IPS DF 6.9 (cell line): ENCODE results near the gene CFAP99.
A peak's percentile ranks its signal among the peaks of the same experiment; 100 is the strongest.

Experiments
- DNase-seq: peaks from one replicate; pipeline ENCODE4 v3.0.0-alpha.2; 2013; ENCODE audit warnings: low read depth, low spot score
- H3K27ac ChIP-seq: one replicate; pipeline ENCODE4 v1.5.1; 2013; ENCODE audit warnings: low read length, control low read depth
- H3K27me3 ChIP-seq: 2 replicates; pipeline ENCODE4 v1.6.1; 2013; ENCODE audit warnings: mild to moderate bottlenecking, low read length; ENCODE audit not compliant: control insufficient read depth, insufficient read depth
- H3K36me3 ChIP-seq: 2 replicates; pipeline ENCODE4 v1.6.1; 2013; ENCODE audit warnings: low read length; ENCODE audit not compliant: control insufficient read depth, insufficient read depth
- H3K4me1 ChIP-seq: 2 replicates; pipeline ENCODE4 v1.6.1; 2013; ENCODE audit warnings: low read length; ENCODE audit not compliant: control insufficient read depth, insufficient read depth
- H3K4me3 ChIP-seq: 2 replicates; pipeline ENCODE4 v1.5.1; 2013; ENCODE audit warnings: mild to moderate bottlenecking, low read length
- H3K9me3 ChIP-seq: 2 replicates; pipeline ENCODE4 v1.6.1; 2013; ENCODE audit warnings: low read length, inconsistent platforms; ENCODE audit not compliant: control insufficient read depth, insufficient read depth
- WGBS: extraction: QIAGEN DNeasy Blood & Tissue Kit; methylation state at CpG from one replicate; pipeline ENCODE4 v1.1.7; 2013; ENCODE audit warnings: mixed read lengths, missing lambda C conversion rate; ENCODE audit not compliant: insufficient read length, insufficient coverage; 5-methylcytosine and 5-hydroxymethylcytosine counted together

Gene CFAP99

GRCh38 chr4:2400841-2401609, 17.7 kb upstream of the CFAP99 start:
- WGBS, result no CpG with 5 or more reads among the region's 15 CpGs
- Histone ChIP-seq H3K27ac (no peak overlapping the region), H3K27me3 (no peaks in the 10 kb centered on the region), H3K4me3 (no peak overlapping the region), H3K4me1 (peaks cover 2% of the 10 kb centered on the region; the same call in 1 of the 2 replicates), H3K9me3 (no peaks in the 10 kb centered on the region), H3K36me3 (no peaks in the 10 kb centered on the region)
- no peak for DNase-seq

- Histone ChIP-seq H3K27ac (no peak overlapping the region), H3K4me3 (no peak overlapping the region), H3K36me3 (no peaks in the 10 kb centered on the region), H3K4me1 (peaks cover 2% of the 10 kb centered on the region; the same call in 1 of the 2 replicates), H3K9me3 (no peaks in the 10 kb centered on the region), H3K27me3 (no peaks in the 10 kb centered on the region)
- DNase-seq, result no peak
- no CpG with 5 or more reads among the region's 15 CpGs for WGBS
Observed at GRCh38 chr4:2401610-2401983, 17.2 kb upstream of the CFAP99 start.

GRCh38 chr4:2402048-2402842, 16.5 kb upstream of the CFAP99 start:
- Histone ChIP-seq H3K4me3 (peak overlapping the region; percentile 7; the same call in 1 of the 2 replicates), H3K27me3 (no peaks in the 10 kb centered on the region), H3K9me3 (no peaks in the 10 kb centered on the region), H3K36me3 (no peaks in the 10 kb centered on the region), H3K27ac (no peak overlapping the region), H3K4me1 (peaks cover 2% of the 10 kb centered on the region; the same call in 1 of the 2 replicates)
- peak; percentile 91 for DNase-seq
- no CpG with 5 or more reads among the region's 27 CpGs for WGBS

- no CpG with 5 or more reads among the region's 7 CpGs for WGBS
- Histone ChIP-seq H3K27ac (no peak overlapping the region), H3K27me3 (no peaks in the 10 kb centered on the region), H3K4me1 (peaks cover 2% of the 10 kb centered on the region; the same call in 1 of the 2 replicates), H3K4me3 (no peak overlapping the region), H3K9me3 (no peaks in the 10 kb centered on the region), H3K36me3 (no peaks in the 10 kb centered on the region)
- no peak for DNase-seq
Observed at GRCh38 chr4:2402941-2403340, 15.8 kb upstream of the CFAP99 start.

- H3K4me3 ChIP-seq, result no peak overlapping the region
Observed at GRCh38 chr4:2406406-2406805, 12.3 kb upstream of the CFAP99 start.

GRCh38 chr4:2406920-2407319, 11.8 kb upstream of the CFAP99 start:
- DNase-seq, result no peak
- peaks cover 5% of the 10 kb centered on the region; the same call in 1 of the 2 replicates for H3K4me1 ChIP-seq
- H3K27ac ChIP-seq, result no peak overlapping the region
- H3K9me3 ChIP-seq, result no peaks in the 10 kb centered on the region
- H3K4me3 ChIP-seq, result no peak overlapping the region
- no CpG with 5 or more reads among the region's 7 CpGs for WGBS
- no peaks in the 10 kb centered on the region; the same call in 1 of the 2 replicates for H3K36me3 ChIP-seq
- no peaks in the 10 kb centered on the region for H3K27me3 ChIP-seq

More at GRCh38 chr4:2406406-2406805, 12.3 kb upstream of the CFAP99 start:
- no CpG with 5 or more reads among the region's 10 CpGs for WGBS
- no peaks in the 10 kb centered on the region for H3K27me3 ChIP-seq
- H3K9me3 ChIP-seq, result no peaks in the 10 kb centered on the region
- no peak for DNase-seq
- H3K36me3 ChIP-seq, result no peaks in the 10 kb centered on the region; the same call in 1 of the 2 replicates
- no peak overlapping the region for H3K27ac ChIP-seq
- peaks cover 2% of the 10 kb centered on the region; the same call in 1 of the 2 replicates for H3K4me1 ChIP-seq

- no peak for DNase-seq
- Histone ChIP-seq H3K36me3 (no peaks in the 10 kb centered on the region; the same call in 1 of the 2 replicates), H3K27ac (no peak overlapping the region), H3K4me1 (peaks cover 11% of the 10 kb centered on the region), H3K27me3 (no peaks in the 10 kb centered on the region), H3K9me3 (no peaks in the 10 kb centered on the region), H3K4me3 (no peak overlapping the region)
- no CpG with 5 or more reads among the region's 3 CpGs for WGBS
Observed at GRCh38 chr4:2407991-2408342, 10.8 kb upstream of the CFAP99 start.

- no CpG with 5 or more reads among the region's 15 CpGs for WGBS
Observed at GRCh38 chr4:2408401-2408958, 10.3 kb upstream of the CFAP99 start.

GRCh38 chr4:2408976-2409375, 9.8 kb upstream of the CFAP99 start:
- Histone ChIP-seq H3K27me3 (no peaks in the 10 kb centered on the region), H3K4me3 (no peak overlapping the region), H3K4me1 (peaks cover 13% of the 10 kb centered on the region), H3K36me3 (no peaks in the 10 kb centered on the region; the same call in 1 of the 2 replicates), H3K9me3 (no peaks in the 10 kb centered on the region), H3K27ac (no peak overlapping the region)
- DNase-seq, result no peak
- WGBS, result no CpG with 5 or more reads among the region's 10 CpGs

More at GRCh38 chr4:2408401-2408958, 10.3 kb upstream of the CFAP99 start:
- Histone ChIP-seq H3K27ac (no peak overlapping the region), H3K27me3 (no peaks in the 10 kb centered on the region), H3K4me3 (no peak overlapping the region), H3K4me1 (peaks cover 11% of the 10 kb centered on the region), H3K36me3 (no peaks in the 10 kb centered on the region; the same call in 1 of the 2 replicates), H3K9me3 (no peaks in the 10 kb centered on the region)
- DNase-seq, result no peak

GRCh38 chr4:2409381-2409783, 9.4 kb upstream of the CFAP99 start:
- no peak for DNase-seq
- Histone ChIP-seq H3K4me1 (peaks cover 13% of the 10 kb centered on the region), H3K4me3 (no peak overlapping the region), H3K36me3 (no peaks in the 10 kb centered on the region; the same call in 1 of the 2 replicates), H3K9me3 (no peaks in the 10 kb centered on the region), H3K27ac (no peak overlapping the region), H3K27me3 (no peaks in the 10 kb centered on the region; the same call in 1 of the 2 replicates)
- no CpG with 5 or more reads among the region's 14 CpGs for WGBS
